Measurements from ENCODE around the gene RPL37. TPM values are rescaled to one million over a fixed set of nuclear protein-coding genes. Genes with fewer than 3 reads are reported as not detected.

The RPL37 gene
- polyA plus RNA-seq, 4 donors = 1,601 to 2,005 (median 1,744) TPM

Other genes starting within 250 kb of the RPL37 start
- 10 to 100 TPM; 10.5 to 16.5 (median 12.5) TPM for gene PTGER4, start 155.3 kb downstream of the RPL37 start, polyA plus RNA-seq (ENCODE audit: insufficient read length in 4 of 4)
- 10 to 100 TPM; 29.8 to 38.0 (median 36.3) TPM for gene TTC33, start 79.3 kb downstream of the RPL37 start, polyA plus RNA-seq (ENCODE audit: insufficient read length in 4 of 4)
- gene PRKAA1, start 36.8 kb downstream of the RPL37 start, polyA plus RNA-seq (ENCODE audit: insufficient read length in 4 of 4) = 10 to 100 TPM; 64.4 to 90.5 (median 85.4) TPM
- 1 to 10 TPM; 2.5 to 3.8 (median 3.3) TPM for gene CARD6, start 6.1 kb upstream of the RPL37 start, polyA plus RNA-seq (ENCODE audit: insufficient read length in 4 of 4)
- gene C7, start 74.3 kb upstream of the RPL37 start, polyA plus RNA-seq (ENCODE audit: insufficient read length in 4 of 4) = 100 to 1,000 TPM; 130 to 218 (median 195) TPM
- gene MROH2B, start 236.1 kb upstream of the RPL37 start, polyA plus RNA-seq (ENCODE audit: insufficient read length in 4 of 4) = under 1 TPM in 2 of 4 donors, not detected in 2; 0.04 to 0.25 TPM

Measured in right renal pelvis (tissue), 4 donors.